Measurements from ENCODE around the gene TTLL13. TPM values are rescaled to one million over a fixed set of nuclear protein-coding genes. Genes with fewer than 3 reads are reported as not detected.

The TTLL13 gene
- total and polyA plus RNA-seq, 9 of the 15 experiments (the other 6 are each of a cell fraction or from before 2014, with no cell fraction given), result 0.05 to 0.24 (median 0.11) TPM; not detected in 1

DNA sequence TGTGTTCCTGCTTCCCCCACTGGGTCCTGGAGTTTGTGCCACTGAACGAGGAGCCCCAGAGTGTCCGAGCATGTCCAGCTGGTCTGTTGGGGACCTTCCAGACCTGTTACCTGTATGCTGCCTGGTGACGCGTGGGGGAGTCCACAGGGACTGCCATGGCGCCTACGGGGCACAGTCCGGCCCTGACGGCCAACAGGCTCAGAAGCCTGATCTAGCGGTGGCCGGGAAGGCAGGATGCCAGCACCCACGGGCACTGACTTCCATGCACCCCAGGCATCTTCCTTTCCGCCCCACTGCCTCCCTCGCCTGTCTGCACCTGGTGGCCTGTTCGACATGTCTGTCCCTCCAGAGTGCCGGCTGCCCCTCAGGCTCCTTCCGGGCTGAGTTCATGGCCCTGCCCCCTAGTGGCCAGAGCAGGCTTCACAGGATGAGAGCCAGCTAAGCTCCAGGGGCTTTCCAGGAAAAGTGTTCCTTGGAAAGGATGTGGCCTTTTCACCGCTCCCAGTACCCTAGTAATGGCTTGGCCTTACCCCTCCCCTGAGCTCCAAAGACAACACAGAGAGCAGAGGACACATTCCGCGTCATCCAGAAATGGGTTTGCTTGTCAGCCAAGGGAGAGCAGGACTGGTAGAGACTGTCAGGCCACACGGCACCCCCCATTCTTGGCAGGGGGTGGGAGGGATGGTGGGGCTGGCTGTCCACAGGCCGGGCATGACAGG is 51.8 kb downstream of the TTLL13 start (continued):
- TF ChIP-seq CEBPG (CRISPR knock-in tag; IDR thresholded peaks at IDR 0.05) (no peak), CEBPG (tag; conservative IDR thresholded peaks at IDR 0.05 in 1 of 2, IDR thresholded peaks at IDR 0.05 in 1 of 2) (no peak), MXI1 (IDR thresholded peaks at IDR 0.05; ENCODE audit: low read depth, low read length) (no peak), MAZ (CRISPR knock-in tag; conservative IDR thresholded peaks at IDR 0.05 in 1 of 2, IDR thresholded peaks at IDR 0.05 in 1 of 2) (0 out of 4 replicates have a peak, but pooled peaks have one; percentile 18 to 44), SMARCB1 (IDR thresholded peaks at IDR 0.05; ENCODE audit: insufficient read length, low read depth) (no peak), ZNF589 (CRISPR knock-in tag; IDR thresholded peaks at IDR 0.05; ENCODE audit: low read depth) (peak; percentile 38; the same call in 1 of the 2 replicates), HMG20B (CRISPR knock-in tag; IDR thresholded peaks at IDR 0.05) (no peak), ZNF644 (tag; IDR thresholded peaks at IDR 0.05; ENCODE audit: low read depth) (no peak), SMC3 (conservative IDR thresholded peaks at IDR 0.05; ENCODE audit: insufficient read depth, low read depth, low read length) (peak; percentile 47; the same call in 1 of the 2 replicates), CBX5 (IDR thresholded peaks at IDR 0.05; ENCODE audit: borderline replicate concordance, low read depth) (0 out of 2 replicates have a peak, but pooled peaks have one; percentile 14), ZNF143 (CRISPR knock-in tag; IDR thresholded peaks at IDR 0.05) (0 out of 2 replicates have a peak, but pooled peaks have one; percentile 40), ZNF140 (CRISPR knock-in tag; IDR thresholded peaks at IDR 0.05) (no peak), ETV1 (tag; conservative IDR thresholded peaks at IDR 0.05; ENCODE audit: low read depth) (peak; percentile 84), KAT8 (IDR thresholded peaks at IDR 0.05; ENCODE audit: low read depth) (no peak), TCF7 (IDR thresholded peaks at IDR 0.05; ENCODE audit: borderline replicate concordance) (no peak), BCOR (IDR thresholded peaks at IDR 0.05) (no peak), POLR2G (IDR thresholded peaks at IDR 0.05; ENCODE audit: low read depth, low read length) (peak; percentile 73), KLF1 (tag; IDR thresholded peaks at IDR 0.05) (0 out of 2 replicates have a peak, but pooled peaks have one; percentile 20)
- TF ChIP-seq, protein P1, sequence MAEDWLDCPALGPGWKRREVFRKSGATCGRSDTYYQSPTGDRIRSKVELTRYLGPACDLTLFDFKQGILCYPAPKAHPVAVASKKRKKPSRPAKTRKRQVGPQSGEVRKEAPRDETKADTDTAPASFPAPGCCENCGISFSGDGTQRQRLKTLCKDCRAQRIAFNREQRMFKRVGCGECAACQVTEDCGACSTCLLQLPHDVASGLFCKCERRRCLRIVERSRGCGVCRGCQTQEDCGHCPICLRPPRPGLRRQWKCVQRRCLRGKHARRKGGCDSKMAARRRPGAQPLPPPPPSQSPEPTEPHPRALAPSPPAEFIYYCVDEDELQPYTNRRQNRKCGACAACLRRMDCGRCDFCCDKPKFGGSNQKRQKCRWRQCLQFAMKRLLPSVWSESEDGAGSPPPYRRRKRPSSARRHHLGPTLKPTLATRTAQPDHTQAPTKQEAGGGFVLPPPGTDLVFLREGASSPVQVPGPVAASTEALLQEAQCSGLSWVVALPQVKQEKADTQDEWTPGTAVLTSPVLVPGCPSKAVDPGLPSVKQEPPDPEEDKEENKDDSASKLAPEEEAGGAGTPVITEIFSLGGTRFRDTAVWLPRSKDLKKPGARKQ (CRISPR knock-in tag; IDR thresholded peaks at IDR 0.05), result no peak
- TF ChIP-seq, protein P2, sequence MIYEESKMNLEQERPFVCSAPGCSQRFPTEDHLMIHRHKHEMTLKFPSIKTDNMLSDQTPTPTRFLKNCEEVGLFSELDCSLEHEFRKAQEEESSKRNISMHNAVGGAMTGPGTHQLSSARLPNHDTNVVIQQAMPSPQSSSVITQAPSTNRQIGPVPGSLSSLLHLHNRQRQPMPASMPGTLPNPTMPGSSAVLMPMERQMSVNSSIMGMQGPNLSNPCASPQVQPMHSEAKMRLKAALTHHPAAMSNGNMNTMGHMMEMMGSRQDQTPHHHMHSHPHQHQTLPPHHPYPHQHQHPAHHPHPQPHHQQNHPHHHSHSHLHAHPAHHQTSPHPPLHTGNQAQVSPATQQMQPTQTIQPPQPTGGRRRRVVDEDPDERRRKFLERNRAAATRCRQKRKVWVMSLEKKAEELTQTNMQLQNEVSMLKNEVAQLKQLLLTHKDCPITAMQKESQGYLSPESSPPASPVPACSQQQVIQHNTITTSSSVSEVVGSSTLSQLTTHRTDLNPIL (CRISPR knock-in tag; IDR thresholded peaks at IDR 0.05), result no peak
- TF ChIP-seq, protein P3, sequence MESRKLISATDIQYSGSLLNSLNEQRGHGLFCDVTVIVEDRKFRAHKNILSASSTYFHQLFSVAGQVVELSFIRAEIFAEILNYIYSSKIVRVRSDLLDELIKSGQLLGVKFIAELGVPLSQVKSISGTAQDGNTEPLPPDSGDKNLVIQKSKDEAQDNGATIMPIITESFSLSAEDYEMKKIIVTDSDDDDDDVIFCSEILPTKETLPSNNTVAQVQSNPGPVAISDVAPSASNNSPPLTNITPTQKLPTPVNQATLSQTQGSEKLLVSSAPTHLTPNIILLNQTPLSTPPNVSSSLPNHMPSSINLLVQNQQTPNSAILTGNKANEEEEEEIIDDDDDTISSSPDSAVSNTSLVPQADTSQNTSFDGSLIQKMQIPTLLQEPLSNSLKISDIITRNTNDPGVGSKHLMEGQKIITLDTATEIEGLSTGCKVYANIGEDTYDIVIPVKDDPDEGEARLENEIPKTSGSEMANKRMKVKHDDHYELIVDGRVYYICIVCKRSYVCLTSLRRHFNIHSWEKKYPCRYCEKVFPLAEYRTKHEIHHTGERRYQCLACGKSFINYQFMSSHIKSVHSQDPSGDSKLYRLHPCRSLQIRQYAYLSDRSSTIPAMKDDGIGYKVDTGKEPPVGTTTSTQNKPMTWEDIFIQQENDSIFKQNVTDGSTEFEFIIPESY (CRISPR knock-in tag; IDR thresholded peaks at IDR 0.05), result peak; percentile 85

Measured in K562 (cell line).